Measurements from ENCODE around the gene RTBDN.
A peak's percentile ranks its signal among the peaks of the same experiment; 100 is the strongest.

RTBDN gene

GRCh38 chr19:12778017-12778904 lies 56.1 kb downstream of the RTBDN start:
- DNase-seq = no peak

- DNase-seq = peak; percentile 34
Observed at GRCh38 chr19:12777217-12778016, 57.0 kb downstream of the RTBDN start.

Data from NCI-H748 treated with DMSO at 0.1 percent for 48 hours (cell line).